SU-DHL-6 (cell line): ENCODE results near the gene CLIP2.

Experiments
- CTCF ChIP-seq: fragments of 200-600 bp; sonication (generic); IDR thresholded peaks from one replicate; pipeline ENCODE4 v1.5.1; 2017; ENCODE audit warnings: antibody characterized with exemption, mild to moderate bottlenecking, low read length, moderate library complexity; ENCODE audit not compliant: insufficient read depth, poor library complexity, severe bottlenecking
- EZH2phosphoT487 ChIP-seq: fragments of 200-600 bp; sonication (generic), shearing (Covaris generic); conservative IDR thresholded peaks from 2 replicates; pipeline ENCODE4 v1.6.1; 2018; ENCODE audit warnings: mild to moderate bottlenecking, antibody characterized with exemption, low read length, moderate library complexity, mixed read lengths

GRCh38 chr7:74272305-74273038 is 16.7 kb upstream of the CLIP2 start:
- TF ChIP-seq CTCF = no peak
- TF ChIP-seq EZH2phosphoT487 = no peak
